Testis (tissue), 3 donors: ENCODE measurements around the gene ATP5PD. TPM values are rescaled to one million over a fixed set of nuclear protein-coding genes. Genes with fewer than 3 reads are reported as not detected.

Experiments used
- DNase-seq: peaks from one replicate; pipeline ENCODE4 v3.0.0-alpha.2; 2019
- H3K27ac ChIP-seq, 2 donors: fragments of 200-600 bp; sonication (generic); one replicate each; pipeline ENCODE4 v1.5.1; 2019
- H3K27me3 ChIP-seq: fragments of 200-600 bp; sonication (generic); one replicate; pipeline ENCODE4 v1.5.1; 2019
- H3K36me3 ChIP-seq: fragments of 200-600 bp; sonication (generic); one replicate; pipeline ENCODE4 v1.5.1; 2017; ENCODE audit warnings: low read depth; ENCODE audit errors: missing control alignments
- H3K4me1 ChIP-seq: fragments of 200-600 bp; sonication (generic); one replicate; pipeline ENCODE4 v1.5.1; 2019
- H3K4me3 ChIP-seq, 2 donors: fragments of 200-600 bp; sonication (generic); one replicate each; pipeline ENCODE4 v1.5.1; 2017 to 2019
- H3K9me3 ChIP-seq: fragments of 200-600 bp; sonication (generic); one replicate; pipeline ENCODE4 v1.5.1; 2017
- CTCF ChIP-seq, 3 experiments: fragments of 450-650 bp in 2 of 3; fragments of 200-600 bp in 1 of 3; sonication (generic) in 1 of 3; IDR thresholded peaks; one replicate each; pipeline ENCODE4 v1.5.1; 2016 to 2019; ENCODE audit warnings: antibody characterized with exemption in 3 of 3, mild to moderate bottlenecking in 2 of 3, moderate library complexity in 1 of 3
- POLR2A ChIP-seq: fragments of 450-650 bp; IDR thresholded peaks from one replicate; pipeline ENCODE4 v1.6.1; 2017; ENCODE audit warnings: antibody characterized with exemption, mild to moderate bottlenecking, moderate library complexity
- WGBS, 2 donors: methylation state at CpG; one replicate each; pipeline ENCODE4 v1.1.5; 2018; 5-methylcytosine and 5-hydroxymethylcytosine counted together
- intact Hi-C: fragments of 100-400 bp; cut with DNase I; formaldehyde crosslinking; loops from one replicate; pipeline ENCODE4 v1.15.1; 2023; ENCODE audit warnings: low total_unique reads
- polyA plus RNA-seq: library from polyadenylated mRNA; stranded (reverse); fragments of 350-450 nt; fragmentation: Illumina TruSeq; extraction: RNeasy Lipid Tissue Mini Kit (QIAGEN cat#74804); gene quantifications from one replicate; pipeline ENCODE4 v1.2.3, GENCODE V29; 2014; ENCODE audit warnings: low read depth, low replicate concordance; ENCODE audit not compliant: insufficient read depth
- total RNA-seq, 2 donors: library from RNA; depleted of rRNA; stranded (reverse); fragments of >200 nt; gene quantifications; one replicate each; pipeline ENCODE4 v1.2.3, GENCODE V29; 2016

ATP5PD gene
- total and polyA plus RNA-seq, 3 donors from 2014 or later, result 126 to 190 (median 148) TPM

DNA sequence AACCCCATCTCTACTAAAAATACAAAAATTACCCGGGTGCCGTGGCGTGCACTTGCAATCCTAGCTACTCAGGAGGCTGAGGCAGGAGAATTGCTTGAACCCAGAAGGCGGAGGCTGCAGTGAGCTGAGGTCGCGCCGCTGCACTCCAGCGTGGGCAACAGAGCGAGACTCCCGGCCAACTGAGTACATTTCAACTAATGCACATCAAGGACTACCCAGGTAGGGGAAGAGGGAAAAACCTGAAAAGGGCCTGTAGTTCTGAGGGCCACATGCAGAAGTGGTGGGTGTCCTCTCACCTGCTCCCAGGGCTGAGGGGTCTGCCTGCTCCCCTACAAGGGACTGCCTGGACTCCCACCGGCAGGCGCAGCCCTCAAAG, 40.4 kb upstream of the ATP5PD start:
- H3K9me3 ChIP-seq, result no peaks in the 10 kb centered on the region
- H3K27me3 ChIP-seq, result no peaks in the 10 kb centered on the region
- peak overlapping the region in 1 of 2 donors; percentile 39 for H3K27ac ChIP-seq
- peaks cover 14% of the 10 kb centered on the region for H3K4me1 ChIP-seq
- intact Hi-C loops, result no loop called here
- 55 to 61% methylated on average over 10 to 12 of the region's 12 CpGs for WGBS, 2 donors
- no peak for DNase-seq
- no peaks in the 10 kb centered on the region for H3K36me3 ChIP-seq
- no peak for TF ChIP-seq POLR2A
- no peak for TF ChIP-seq CTCF (IDR thresholded peaks at IDR 0.05)
- H3K4me3 ChIP-seq, result peak overlapping the region; percentile 34 to 52

DNA sequence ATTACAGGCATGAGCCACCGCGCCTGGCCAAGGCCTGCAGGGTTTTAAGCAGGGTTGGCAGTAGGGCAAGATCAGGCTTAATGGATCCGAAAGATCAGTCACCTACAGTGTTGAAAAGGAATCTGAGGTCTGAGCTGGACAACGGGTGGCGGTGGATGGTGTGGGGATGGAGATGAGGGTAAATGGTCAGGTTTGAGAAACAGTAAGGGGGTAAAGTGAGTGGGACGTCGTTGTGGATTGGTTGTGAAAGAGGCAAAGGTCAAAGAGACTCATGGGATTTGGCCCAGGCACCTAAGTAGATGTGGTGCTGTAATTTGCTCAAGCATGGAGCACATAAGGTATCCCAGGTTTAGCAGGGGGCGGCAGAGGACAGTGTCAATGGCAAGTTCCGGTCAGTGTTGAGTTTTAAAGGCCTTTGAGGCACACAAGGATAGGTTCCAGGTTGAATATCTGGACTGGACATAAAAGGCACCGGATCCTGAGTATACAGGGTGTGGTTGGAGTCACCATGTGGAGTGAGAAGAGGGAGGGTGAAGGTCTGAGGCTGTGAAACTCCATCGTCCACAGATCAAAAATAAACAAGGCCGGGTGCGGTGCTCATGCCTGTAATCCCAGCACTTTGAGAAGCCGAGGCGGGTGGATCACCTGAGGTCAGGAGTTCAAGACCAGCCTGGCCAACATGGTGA, 39.9 kb upstream of the ATP5PD start:
- Histone ChIP-seq H3K36me3 (no peaks in the 10 kb centered on the region), H3K4me3 (no peak overlapping the region), H3K9me3 (no peaks in the 10 kb centered on the region), H3K4me1 (peaks cover 14% of the 10 kb centered on the region), H3K27ac (no peak overlapping the region), H3K27me3 (no peaks in the 10 kb centered on the region)
- 81 to 82% methylated on average over 15 of the region's 15 CpGs for WGBS, 2 donors
- intact Hi-C loops, result no loop called here
- TF ChIP-seq POLR2A (no peak), CTCF (IDR thresholded peaks at IDR 0.05) (no peak)
- no peak for DNase-seq

- peaks cover 9% of the 10 kb centered on the region for H3K4me1 ChIP-seq
- H3K36me3 ChIP-seq, result no peaks in the 10 kb centered on the region
- H3K27ac ChIP-seq, result no peak overlapping the region
- no peaks in the 10 kb centered on the region for H3K27me3 ChIP-seq
- H3K4me3 ChIP-seq, result no peak overlapping the region
- DNase-seq, result no peak
- intact Hi-C loops, result no loop called here
- 66 to 67% methylated on average over 14 of the region's 14 CpGs for WGBS, 2 donors
- no peaks in the 10 kb centered on the region for H3K9me3 ChIP-seq
- no peak for TF ChIP-seq POLR2A
- no peak for TF ChIP-seq CTCF (IDR thresholded peaks at IDR 0.05)
Measured at GRCh38 chr17:75084039-75084660, 37.4 kb upstream of the ATP5PD start.

DNA sequence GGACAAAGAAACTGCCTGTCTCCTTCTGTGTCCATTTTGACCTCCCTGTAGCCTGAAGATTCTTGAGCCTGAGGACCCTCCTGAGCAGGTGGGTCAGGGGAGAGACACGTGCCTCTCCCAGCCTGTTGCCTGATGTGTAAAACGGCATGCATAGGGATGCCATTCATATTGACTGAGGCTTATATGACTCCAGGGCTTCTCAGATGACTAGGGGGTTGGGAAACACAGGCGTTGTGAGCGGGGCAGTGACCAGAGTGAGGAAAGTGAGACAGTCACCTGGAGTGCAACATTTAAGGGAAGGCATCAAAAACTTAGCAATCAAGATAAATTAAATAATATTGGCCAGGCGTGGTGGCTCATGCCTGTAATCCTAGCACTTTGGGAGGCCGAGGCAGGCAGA, 35.9 kb upstream of the ATP5PD start:
- H3K36me3 ChIP-seq, result no peaks in the 10 kb centered on the region
- H3K27me3 ChIP-seq, result no peaks in the 10 kb centered on the region
- 83 to 85% methylated on average over 5 to 6 of the region's 6 CpGs for WGBS, 2 donors
- no peaks in the 10 kb centered on the region for H3K9me3 ChIP-seq
- H3K4me1 ChIP-seq, result peaks cover 19% of the 10 kb centered on the region
- DNase-seq, result no peak
- no peak for TF ChIP-seq CTCF (IDR thresholded peaks at IDR 0.05)
- TF ChIP-seq POLR2A, result no peak
- intact Hi-C loops, result no loop called here
- H3K27ac ChIP-seq, result no peak overlapping the region
- H3K4me3 ChIP-seq, result no peak overlapping the region
